Thoracic aorta (tissue), 2 donors: ENCODE measurements around the gene PSTPIP1. TPM values are rescaled to one million over a fixed set of nuclear protein-coding genes. Genes with fewer than 3 reads are reported as not detected.
A peak's percentile ranks its signal among the peaks of the same experiment; 100 is the strongest.

Source experiments
- ATAC-seq: fragments of 150-250 bp; one replicate; pipeline ENCODE4 v1.8.0; 2017; ENCODE audit warnings: low read depth; ENCODE audit not compliant: insufficient number of reproducible peaks, low FRiP score
- DNase-seq: peaks from one replicate; pipeline ENCODE4 v3.0.0-alpha.2; 2020; ENCODE audit warnings: low spot score
- H3K27ac ChIP-seq, 2 donors: fragments of 200-600 bp; sonication (generic); 1 replicate in 1 of 2; 2 replicates in 1 of 2; pipeline ENCODE4 v1.5.1; 2016; ENCODE audit warnings: mild to moderate bottlenecking in 2 of 2, moderate library complexity in 2 of 2
- H3K27me3 ChIP-seq: fragments of 200-600 bp; sonication (generic); replicated peaks from 2 replicates; pipeline ENCODE4 v1.6.0; 2016; ENCODE audit warnings: mild to moderate bottlenecking; ENCODE audit not compliant: insufficient read depth
- H3K36me3 ChIP-seq: fragments of 200-600 bp; sonication (generic); one replicate; pipeline ENCODE4 v1.5.1; 2016
- H3K4me1 ChIP-seq, 2 donors: fragments of 200-600 bp; sonication (generic); 1 replicate in 1 of 2; 2 replicates in 1 of 2; pipeline versions ENCODE4 v1.5.1 to v1.6.0; 2016; ENCODE audit warnings: low read depth in 2 of 2, mild to moderate bottlenecking in 1 of 2; ENCODE audit not compliant: control insufficient read depth in 1 of 2
- H3K4me3 ChIP-seq: fragments of 200-600 bp; sonication (generic); 2 replicates; pipeline ENCODE4 v1.5.1; 2016; ENCODE audit warnings: mild to moderate bottlenecking
- H3K9me3 ChIP-seq: fragments of 200-600 bp; sonication (generic); 2 replicates; pipeline ENCODE4 v1.5.1; 2016
- total RNA-seq, 2 donors: library from RNA; depleted of rRNA; stranded (reverse); fragments of >200 nt; gene quantifications; one replicate each; pipeline versions ENCODE4 v1.1.0 to v1.2.3, GENCODE V29; 2016
- TF ChIP-seq, protein P1 (sequence below): fragments of 200-600 bp; sonication (generic); IDR thresholded peaks from one replicate; pipeline ENCODE4 v1.5.1; 2019; ENCODE audit warnings: antibody characterized with exemption

The PSTPIP1 gene
- total RNA-seq, 2 donors from 2014 or later = 24.5 to 24.8 TPM

GRCh38 chr15:76979996-76980520, 14.9 kb upstream of the PSTPIP1 start:
- no peaks in the 10 kb centered on the region for H3K36me3 ChIP-seq
- no peak for DNase-seq

GRCh38 chr15:76982356-76982755, 12.6 kb upstream of the PSTPIP1 start:
- H3K9me3 ChIP-seq = no peaks in the 10 kb centered on the region
- H3K4me3 ChIP-seq = no peak overlapping the region
- no peak for DNase-seq
- peaks cover 0 to 15% of the 10 kb centered on the region in 2 donors for H3K4me1 ChIP-seq
- H3K36me3 ChIP-seq = no peaks in the 10 kb centered on the region
- no peak for ATAC-seq
- no peak overlapping the region for H3K27ac ChIP-seq
- H3K27me3 ChIP-seq = no peaks in the 10 kb centered on the region
- TF ChIP-seq, protein P1, sequence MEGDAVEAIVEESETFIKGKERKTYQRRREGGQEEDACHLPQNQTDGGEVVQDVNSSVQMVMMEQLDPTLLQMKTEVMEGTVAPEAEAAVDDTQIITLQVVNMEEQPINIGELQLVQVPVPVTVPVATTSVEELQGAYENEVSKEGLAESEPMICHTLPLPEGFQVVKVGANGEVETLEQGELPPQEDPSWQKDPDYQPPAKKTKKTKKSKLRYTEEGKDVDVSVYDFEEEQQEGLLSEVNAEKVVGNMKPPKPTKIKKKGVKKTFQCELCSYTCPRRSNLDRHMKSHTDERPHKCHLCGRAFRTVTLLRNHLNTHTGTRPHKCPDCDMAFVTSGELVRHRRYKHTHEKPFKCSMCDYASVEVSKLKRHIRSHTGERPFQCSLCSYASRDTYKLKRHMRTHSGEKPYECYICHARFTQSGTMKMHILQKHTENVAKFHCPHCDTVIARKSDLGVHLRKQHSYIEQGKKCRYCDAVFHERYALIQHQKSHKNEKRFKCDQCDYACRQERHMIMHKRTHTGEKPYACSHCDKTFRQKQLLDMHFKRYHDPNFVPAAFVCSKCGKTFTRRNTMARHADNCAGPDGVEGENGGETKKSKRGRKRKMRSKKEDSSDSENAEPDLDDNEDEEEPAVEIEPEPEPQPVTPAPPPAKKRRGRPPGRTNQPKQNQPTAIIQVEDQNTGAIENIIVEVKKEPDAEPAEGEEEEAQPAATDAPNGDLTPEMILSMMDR = no peak

More at GRCh38 chr15:76979996-76980520, 14.9 kb upstream of the PSTPIP1 start:
- peaks cover 0 to 21% of the 10 kb centered on the region in 2 donors for H3K4me1 ChIP-seq
- no peak overlapping the region for H3K4me3 ChIP-seq
- no peak overlapping the region for H3K27ac ChIP-seq
- TF ChIP-seq, protein P1 = no peak
- no peak for ATAC-seq
- no peaks in the 10 kb centered on the region for H3K9me3 ChIP-seq
- H3K27me3 ChIP-seq = no peaks in the 10 kb centered on the region

GRCh38 chr15:76982756-76983155, 12.2 kb upstream of the PSTPIP1 start:
- ATAC-seq (no peak), DNase-seq (no peak)
- Histone ChIP-seq H3K4me1 (peaks cover 0 to 15% of the 10 kb centered on the region in 2 donors), H3K27me3 (no peaks in the 10 kb centered on the region), H3K4me3 (no peak overlapping the region), H3K27ac (no peak overlapping the region), H3K36me3 (no peaks in the 10 kb centered on the region), H3K9me3 (no peaks in the 10 kb centered on the region)
- TF ChIP-seq, protein P1 = no peak

DNA sequence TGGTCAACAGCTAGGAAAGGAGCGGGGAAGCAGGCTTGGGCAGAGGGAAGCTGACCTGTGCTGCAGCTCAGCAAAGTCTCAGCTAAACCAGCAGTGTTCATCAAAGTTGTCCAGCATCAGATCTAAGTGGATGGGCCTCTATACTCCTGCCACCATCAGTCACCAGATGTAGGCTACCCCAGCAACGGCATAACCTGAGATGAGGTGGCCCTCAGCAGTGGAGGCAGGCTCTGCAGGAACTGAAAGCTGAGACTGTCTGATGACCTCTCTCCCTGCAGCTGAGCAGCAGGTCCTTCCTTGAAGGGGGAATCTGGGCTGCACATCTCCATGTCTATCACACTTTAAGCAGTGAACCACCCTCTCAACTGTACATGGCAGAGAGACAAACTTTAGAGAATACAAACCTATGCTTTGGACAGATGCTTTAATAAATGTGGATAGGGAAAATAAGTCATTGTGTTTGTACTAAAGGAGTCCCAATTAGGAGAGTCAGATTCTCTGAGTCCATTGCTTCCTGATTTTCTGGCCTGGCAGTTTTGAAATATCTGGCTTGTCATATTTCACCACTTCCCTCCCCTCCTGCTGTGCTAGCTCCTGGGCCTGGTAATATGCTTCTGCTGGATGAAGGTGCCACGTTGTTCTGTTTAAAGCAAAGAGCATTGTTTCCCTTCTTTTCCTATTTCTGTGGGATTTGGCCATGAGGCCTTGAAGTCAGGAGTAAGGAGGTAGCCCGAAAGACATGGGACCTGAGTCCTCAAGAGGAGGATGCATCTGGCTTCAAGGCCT, 11.1 kb upstream of the PSTPIP1 start:
- no peak overlapping the region for H3K4me3 ChIP-seq
- H3K27ac ChIP-seq = peak overlapping the region in 1 of 2 donors; percentile 8
- no peaks in the 10 kb centered on the region for H3K27me3 ChIP-seq
- DNase-seq = no peak
- H3K4me1 ChIP-seq = peaks cover 0 to 15% of the 10 kb centered on the region in 2 donors
- ATAC-seq = no peak
- no peaks in the 10 kb centered on the region for H3K9me3 ChIP-seq
- no peaks in the 10 kb centered on the region for H3K36me3 ChIP-seq
- TF ChIP-seq, protein P1 = no peak

- Histone ChIP-seq H3K4me3 (no peak overlapping the region), H3K27me3 (no peaks in the 10 kb centered on the region), H3K27ac (no peak overlapping the region), H3K4me1 (peaks cover 0 to 15% of the 10 kb centered on the region in 2 donors), H3K36me3 (no peaks in the 10 kb centered on the region), H3K9me3 (no peaks in the 10 kb centered on the region)
- TF ChIP-seq, protein P1 = no peak
- ATAC-seq (no peak), DNase-seq (no peak)
Measured at GRCh38 chr15:76986743-76987142, 8.2 kb upstream of the PSTPIP1 start.
